Right kidney (tissue), 1 donor: ENCODE measurements around the gene CLEC16A.

ENCODE experiments used
- DNase-seq: peaks from one replicate; pipeline ENCODE4 v3.0.0-alpha.2; 2016

The CLEC16A gene

DNA sequence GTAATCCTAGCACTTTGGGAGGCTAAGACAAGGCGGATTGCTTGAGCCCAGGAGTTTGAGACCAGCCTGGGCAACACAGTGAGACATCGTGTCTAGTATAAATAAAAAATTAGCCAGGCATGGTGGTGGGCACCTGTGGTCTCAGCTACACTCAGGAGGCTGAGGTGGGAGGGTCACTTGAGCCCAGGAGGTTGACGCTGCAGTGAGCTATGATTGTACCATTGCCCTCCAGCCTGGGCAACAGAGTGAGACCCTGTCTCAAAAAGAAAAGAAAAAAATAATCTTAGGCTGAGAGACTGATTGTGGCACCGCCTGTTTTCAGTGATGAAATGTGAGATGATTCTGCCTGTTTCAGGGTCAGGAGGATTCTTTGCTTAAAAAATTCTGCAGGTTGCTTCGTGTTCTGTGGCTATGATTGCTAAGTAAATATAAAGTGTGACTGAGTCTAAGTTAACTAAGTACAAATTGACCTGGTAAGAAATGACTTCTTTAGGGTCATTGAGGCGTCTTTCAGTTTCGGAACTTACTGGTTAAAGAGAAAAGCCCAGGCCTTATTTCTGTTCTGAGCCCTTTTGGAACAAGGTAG, 183.3 kb downstream of the CLEC16A start:
- no peak for DNase-seq

DNA sequence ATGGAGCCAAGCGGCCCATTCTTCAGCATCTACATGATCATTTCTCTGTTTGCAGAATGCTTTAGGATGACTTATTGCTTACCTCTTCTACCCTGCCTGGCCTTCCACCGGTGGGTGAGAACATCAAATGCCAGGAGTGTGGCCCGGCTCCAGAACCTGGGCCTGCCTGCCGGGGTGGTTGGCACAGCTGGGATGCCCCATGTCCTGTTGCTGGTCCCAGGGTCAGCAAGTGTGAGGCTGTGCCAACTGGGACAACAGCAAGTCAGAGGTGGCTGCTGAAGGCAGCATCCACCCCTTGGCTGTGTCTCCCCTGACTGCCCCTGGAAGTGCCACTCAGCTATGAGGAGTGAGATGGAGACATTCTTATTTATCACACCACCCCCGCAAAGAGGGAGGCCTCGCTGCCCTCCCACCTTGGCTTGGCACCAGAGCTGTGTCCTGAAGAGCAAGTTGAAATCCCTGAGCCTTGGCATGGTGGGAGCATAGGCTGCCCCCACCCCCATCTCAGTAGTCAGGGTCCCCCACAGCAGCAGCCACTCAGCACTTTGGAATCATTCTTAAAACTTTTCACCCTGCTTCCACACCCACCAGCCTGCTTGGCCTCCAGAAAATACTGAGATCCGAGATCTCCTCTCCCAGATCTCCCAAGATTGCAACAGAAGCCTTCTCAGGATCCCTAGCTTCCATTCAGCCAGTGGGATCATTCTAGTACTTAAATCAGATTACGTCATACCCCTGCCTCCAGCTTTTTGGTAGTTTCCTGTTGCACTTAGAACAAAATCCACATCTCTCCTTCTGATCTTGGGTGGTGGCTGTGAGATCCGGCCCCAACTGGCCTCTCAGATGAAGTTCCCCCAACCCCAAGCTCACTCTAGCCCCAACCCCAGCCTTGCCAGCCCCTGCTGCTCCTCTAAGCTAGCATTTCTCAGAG, 184.1 kb downstream of the CLEC16A start:
- DNase-seq = peak; percentile 36

DNA sequence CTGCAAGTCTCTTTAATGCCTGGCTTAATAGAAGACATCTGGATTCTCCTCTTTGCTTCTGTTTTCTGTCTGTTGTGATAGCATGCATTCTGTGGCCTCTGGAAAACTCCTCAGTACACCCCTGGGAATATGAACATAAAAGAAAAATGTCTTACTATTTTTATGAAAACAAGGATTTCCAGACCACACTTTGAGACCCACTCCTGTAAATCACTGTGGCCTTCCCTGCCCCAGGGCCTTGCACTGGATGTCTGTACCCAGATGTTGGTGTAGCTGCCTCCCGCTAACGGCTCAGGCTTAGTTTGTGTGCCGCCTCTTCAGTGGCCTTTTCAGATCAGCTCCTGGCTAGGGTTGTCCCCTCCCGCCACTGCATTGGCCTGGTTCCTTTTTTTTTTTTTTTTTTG, 185.0 kb downstream of the CLEC16A start:
- no peak for DNase-seq

DNA sequence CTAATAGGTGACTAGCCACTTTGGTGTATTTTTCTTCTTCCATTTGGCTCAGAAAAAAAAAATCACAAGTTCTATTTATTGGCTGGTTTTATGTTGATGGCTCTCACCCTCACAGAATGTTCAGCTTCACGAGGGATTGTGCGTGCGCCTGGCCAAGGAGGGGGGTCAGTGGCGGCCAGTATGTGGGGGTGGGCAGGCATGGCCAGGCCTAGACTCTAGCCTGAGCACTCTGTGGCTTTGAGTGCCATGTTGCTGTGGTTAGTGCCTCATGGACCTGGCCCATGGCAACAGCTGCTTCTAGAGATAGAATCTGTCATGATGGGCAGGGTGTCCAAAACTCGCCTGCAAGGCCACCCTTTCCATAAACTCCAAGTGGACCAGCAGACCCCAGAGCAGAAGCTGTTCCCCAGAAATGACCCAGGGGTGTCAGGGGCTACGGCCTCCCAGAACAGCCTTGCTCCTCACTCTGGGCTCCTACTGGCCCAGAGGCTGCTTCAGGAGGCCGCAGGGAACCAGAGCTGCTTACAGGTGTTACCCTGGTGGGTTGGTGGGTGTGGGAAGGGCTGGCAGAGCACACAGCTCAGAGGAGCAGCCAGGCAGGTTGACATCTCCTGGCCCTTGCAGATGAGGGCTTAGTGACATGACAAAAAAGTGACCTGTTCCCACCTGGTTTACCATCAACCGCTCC, 186.8 kb downstream of the CLEC16A start:
- DNase-seq = no peak

DNA sequence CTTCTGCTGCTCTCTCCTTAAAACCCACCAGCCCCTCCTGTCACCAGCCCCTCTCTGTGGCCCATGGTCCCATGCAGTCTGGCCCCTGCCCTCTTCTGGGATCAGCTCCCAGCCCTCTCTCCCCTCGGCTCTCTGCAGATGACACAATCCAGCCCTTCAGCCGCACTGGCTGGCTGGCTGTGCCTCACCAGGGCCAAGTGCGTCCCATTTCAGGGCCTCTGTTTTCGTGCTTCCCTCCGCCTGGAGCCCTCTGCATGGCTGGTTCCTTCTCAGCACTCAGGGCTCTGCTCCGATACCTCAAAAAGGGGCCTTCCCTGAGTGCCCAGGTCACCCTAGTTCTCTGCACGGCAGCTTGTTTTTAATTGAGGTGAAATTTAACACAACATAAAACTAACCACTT, 187.3 kb downstream of the CLEC16A start:
- DNase-seq = peak; percentile 31

DNA sequence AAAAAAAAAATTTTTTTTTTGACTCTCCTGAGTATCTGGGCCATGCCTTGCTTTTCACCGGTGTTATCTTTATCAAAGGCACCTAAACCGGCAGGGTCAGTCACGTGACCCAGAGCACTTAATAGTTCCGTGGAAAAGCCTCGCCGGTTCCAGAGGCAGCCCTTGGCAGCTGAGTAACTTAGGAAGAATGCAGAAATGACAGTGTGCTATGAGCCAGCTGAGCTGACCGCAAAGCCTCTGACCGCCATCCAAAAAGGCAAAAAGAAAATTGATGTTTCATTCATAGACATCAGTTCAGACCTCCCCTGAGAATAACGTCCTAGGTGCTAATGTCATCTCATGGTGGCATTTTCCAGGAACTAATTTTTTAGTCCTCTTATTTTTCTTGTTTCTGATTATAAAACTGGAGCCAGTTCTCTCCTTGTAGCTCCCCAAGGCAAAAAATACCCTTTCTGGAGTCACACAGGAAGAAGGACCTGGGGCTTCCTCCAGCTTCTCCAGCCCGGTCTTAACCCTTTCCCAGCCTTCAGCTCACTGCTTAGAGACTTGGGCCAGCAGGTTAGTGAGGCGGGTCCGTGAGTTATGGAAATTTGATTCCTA, 189.1 kb downstream of the CLEC16A start:
- peak; percentile 40 for DNase-seq

DNA sequence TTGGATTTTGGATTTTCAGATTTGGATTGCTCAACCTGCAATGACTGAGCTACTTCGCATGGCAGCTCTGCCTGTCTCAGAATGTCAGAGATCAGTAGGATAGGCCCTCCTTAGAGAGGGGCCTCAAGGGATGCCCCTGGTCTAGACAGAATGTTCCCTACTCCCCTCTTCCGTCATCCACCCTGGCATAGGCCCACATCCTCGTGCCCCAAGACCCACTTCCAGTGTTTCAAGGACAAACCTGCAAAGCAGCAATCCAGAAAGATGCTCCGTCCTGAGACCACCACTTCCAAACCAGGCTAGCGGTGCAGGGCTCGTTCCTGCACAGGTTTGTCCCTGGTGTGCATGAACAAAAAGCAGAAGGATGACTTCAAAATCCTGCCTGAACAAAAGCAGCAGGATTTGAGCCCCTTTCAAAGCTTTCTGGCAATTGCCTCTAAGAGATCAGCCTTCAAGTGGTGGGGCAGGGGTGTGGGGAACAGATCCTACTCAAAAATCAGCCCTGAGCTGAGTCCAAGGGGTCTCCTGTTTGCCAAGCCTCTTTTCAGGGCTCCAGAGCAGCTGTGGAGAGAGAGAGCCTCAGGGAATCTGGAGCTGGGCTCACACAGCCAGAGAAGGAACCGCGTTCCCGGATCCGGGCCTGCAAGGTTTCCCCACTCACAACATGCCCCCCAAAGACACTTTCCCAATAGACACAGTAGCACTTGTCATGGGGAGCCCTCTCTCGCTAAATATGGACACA, 190.5 kb downstream of the CLEC16A start:
- DNase-seq = no peak

DNA sequence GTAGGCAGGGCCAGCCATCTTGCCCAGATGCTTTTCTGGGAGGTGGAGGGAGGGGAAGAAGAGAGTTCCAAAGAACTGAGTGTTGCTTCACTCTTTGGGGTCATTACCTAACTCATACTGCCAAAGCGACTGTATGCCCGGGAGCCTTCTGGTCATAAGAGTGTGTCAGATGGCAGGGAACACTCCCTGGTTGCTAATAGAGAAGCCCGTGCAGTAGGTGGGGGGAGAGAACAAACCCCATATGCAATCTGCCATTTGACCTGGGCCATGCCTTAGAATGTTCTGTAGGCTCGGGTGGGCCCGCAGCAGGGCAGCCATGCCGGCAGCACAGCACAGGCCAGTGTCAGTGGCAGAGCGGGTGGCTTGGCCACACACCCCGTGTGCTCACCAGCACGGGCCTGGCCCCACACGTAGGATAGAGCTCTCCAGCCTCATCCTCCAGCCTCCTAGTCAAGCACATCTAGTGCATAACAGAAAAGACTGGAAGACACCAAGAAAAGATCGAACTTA, 191.2 kb downstream of the CLEC16A start:
- DNase-seq = no peak

DNA sequence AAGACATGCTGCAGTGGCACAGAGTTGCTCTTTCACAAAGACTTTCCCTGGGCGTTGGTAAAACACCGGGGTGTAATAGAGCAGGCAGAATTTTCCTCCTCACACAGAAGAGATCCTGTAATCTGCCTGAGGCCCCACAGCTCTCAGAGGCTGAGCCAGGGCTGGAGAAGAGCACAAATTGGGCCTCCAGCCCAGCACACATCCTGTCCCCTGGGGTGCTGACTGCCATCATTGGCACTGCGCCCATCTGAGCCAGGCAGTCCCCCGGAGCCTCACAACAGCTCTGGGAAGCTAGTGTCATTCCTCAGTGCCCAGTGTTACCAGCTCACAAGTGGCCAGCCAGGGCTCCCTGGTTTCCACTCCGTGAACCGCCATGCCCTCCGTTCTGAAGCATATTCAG, 192.2 kb downstream of the CLEC16A start:
- DNase-seq = no peak

DNA sequence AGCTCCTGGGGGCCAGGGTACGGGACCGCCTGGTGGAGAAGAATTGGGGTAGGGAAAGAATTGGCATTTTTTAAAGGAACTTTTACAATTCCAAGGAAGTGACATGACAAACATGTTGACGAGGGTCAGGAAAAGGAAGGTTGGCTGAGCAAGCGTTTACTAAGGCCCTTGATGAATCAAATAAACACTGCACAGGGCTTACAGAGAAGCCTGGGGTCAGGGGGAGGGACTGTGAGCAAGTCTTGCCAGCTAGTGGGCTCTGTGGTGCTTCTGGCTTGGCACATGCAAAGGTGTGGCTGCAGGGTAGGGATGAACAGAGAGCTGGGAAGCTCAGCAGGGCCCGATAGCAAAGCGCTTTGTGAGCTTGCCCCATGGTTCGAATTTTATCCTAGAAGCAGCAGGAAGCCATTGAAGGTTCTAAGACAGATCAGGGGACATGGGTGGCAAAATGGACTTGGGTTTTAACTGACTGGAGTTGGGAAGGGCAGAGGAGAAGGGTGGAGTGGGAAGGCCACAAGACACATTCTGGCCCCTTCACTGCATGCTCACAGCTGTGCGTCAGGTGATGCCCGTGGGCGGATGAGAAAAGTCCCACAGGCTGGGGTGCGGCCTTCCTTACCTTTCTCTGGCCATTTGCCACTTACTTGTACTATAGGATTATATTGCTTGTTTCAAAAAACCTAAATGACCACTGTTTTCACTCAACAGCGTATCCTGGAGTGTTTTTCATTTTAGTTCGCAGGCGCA, 193.8 kb downstream of the CLEC16A start:
- no peak for DNase-seq

DNA sequence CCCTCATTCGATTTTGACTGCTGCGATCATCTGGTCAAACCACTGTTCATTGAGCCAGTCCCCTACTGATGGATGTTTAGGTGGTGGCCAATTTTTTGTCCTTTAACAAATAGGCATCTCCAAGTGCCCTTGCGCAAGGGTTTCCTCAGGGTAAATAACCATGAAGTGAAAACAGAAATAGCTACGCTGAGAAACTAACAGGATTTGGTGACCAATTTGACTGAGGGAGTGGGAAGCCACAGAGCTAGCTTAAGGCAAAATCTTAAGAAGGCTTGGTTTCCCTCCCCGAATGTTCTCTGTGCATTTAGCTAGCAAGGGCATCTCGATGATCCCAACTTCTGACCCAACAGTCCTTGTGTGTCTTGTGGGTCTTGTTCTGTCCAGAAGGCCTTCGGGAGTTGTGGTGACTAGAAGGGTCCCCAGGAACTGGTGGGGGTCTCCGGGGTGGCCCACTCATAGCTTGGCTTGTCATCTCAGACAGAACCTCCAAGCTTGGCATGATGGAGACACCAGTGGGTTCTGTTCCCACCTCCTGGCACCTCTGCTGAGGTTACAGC, 194.5 kb downstream of the CLEC16A start:
- no peak for DNase-seq

DNA sequence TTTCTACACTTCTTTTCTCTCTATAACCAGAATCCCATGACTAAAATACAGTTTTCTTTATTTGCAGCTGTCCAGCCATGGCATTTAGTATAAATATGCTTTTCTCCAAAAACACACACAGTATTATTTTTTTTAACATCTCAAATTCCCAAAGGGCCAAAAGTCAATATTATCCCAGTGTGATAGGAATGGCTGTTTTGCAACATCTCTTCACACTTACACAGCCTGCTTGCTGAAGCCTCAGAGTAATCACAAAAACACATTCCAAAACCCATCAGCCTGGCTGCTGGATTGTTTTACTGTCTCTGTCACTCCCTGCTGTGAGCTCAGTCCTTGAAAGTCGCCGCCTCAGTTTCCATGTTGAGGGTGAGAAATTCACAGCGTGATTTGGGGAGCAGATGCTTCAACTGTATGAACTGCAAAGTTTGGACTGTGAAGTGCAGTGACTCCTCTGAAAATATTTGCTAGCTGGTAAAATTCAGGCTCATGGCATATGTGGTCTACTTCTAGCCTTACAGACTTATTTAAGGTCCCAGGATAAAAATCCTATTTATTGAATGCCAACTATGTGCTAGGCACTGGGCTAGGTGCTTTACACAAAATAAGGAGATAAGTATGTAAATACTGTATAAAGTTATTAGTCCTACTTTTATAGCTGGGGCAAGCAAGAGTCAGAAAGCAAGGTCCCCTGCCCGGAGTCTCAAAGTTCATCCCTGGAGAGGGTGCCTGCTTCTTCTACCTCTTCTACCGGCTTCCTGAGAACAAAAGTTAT, 195.1 kb downstream of the CLEC16A start:
- DNase-seq = no peak

DNA sequence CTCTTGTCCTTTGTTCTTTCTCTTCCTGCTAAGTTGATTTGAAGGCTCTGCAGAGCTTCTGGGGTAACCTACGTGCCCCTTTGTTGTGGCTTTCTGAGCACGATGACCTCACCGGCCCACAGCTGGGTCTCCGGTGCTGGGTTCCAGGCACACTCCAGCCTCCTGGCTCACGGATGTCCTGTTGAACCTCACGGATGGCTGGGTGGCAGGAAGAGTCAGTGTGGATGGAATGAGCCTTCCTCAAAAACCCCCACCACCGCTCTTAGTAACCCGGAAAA, 195.7 kb downstream of the CLEC16A start:
- DNase-seq = no peak

DNA sequence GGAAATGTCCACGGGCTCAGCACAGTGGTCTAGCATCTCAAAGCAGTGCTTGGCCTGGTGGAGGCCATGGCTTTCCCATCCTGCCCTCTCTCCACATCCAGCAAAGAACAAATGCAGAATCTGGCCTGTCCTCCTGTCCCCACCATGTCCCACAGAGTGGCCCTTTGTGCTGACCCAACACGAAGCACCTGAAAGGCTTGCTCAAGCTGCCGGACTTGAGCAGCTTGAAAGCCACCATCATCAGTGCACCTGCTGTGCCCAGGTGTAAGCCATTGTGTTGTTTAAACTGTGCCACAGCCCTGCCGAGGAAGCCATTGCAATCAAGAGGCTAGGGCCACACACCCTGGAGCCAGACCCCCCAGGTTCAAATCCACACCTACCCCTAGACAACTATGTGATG, 196.1 kb downstream of the CLEC16A start:
- no peak for DNase-seq

DNA sequence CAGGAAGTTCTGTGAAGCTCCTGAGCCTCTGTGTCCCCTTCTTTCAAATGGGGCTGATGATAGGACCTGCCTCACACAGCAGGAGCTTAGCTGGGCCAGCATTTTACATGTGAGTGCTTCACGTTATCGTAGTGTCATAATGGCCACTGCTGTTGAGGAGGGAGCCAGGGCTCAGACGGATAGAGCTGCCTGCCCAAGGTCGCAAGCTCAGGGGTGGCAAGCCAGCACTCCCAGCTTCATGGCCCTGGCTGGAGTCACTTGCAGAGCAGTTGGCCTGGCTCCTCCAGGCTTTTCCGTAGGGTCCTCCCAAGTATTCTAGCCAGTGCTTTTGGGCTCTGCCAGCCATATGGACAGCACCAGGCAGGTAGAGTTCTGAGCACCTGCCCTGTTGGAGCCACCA, 196.5 kb downstream of the CLEC16A start:
- DNase-seq = no peak

DNA sequence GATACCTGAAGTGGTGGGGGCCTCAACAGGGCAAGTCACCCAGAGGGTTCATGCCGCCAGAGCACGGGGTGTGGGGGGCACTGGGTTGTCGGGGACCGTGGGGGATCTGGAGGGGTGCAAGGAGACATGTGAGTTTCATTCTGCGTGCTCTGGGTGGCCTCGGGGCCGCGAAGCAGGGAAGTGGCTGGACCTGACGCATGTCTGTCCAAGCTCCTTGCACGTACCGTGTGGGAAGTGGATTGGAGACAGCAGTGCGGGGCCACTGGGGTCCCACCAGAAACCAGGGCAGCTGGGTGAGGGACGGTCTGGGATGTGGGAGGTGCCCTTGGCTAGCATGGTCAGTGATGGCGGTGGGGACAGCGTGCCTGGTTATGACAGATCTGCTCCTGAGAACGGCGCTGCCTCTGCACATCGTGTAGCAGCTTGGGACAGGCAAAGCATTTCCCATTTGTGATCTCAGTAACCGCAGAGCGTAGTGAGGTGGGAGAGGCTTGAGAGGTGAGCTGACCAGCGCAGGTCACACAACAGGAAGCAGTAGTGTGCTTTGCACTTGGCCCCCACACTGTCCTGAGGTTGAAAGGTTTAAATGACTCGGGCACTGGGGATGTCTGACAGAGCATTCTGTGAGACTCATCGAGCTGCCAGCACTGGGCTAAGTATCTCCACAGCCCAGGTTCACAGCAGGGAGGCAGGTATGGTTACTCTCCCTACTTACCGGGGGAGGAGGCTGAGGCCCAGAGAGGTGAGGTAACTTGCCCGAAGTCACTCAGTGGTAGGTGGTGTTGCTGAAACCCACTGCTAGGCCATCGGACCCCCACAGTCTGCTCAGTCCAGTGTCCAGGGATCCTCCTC, 197.3 kb downstream of the CLEC16A start:
- DNase-seq = no peak

DNA sequence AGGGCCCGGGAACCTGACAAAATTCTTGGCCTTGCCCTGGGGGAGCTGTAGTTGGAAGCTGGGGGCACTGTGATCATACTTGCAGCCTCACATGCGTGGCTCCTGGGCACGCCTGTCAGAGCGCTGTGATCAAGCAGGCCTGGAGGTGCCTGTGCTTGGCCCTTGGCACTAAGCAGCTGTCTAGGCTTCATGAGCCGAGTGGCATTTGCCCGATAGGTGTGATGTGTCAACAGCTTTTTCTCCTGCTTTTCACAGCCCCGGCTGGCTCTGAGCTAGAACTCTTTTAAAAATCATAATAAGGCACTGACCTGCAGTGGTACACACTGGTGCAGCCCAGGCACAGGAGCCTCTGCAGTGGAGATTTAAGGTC, 197.9 kb downstream of the CLEC16A start:
- no peak for DNase-seq

DNA sequence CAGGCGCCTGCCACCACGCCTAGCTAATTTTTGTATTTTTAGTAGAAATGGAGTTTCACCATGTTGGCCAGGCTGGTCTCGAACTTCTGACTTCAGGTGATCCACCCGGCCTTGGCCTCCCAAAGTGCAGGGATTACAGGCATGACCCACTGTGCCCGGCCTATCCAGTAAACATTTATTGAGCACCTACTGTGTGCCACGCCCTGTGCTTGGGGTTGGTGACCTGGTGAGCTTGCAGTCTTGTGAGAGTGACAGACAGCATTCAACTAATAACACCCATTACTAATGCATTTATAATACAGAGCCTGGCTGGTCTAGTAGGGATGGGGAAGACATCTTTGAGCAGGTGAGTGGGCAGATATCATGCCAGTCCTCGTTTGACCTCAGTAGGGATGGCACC, 198.6 kb downstream of the CLEC16A start:
- DNase-seq = no peak

DNA sequence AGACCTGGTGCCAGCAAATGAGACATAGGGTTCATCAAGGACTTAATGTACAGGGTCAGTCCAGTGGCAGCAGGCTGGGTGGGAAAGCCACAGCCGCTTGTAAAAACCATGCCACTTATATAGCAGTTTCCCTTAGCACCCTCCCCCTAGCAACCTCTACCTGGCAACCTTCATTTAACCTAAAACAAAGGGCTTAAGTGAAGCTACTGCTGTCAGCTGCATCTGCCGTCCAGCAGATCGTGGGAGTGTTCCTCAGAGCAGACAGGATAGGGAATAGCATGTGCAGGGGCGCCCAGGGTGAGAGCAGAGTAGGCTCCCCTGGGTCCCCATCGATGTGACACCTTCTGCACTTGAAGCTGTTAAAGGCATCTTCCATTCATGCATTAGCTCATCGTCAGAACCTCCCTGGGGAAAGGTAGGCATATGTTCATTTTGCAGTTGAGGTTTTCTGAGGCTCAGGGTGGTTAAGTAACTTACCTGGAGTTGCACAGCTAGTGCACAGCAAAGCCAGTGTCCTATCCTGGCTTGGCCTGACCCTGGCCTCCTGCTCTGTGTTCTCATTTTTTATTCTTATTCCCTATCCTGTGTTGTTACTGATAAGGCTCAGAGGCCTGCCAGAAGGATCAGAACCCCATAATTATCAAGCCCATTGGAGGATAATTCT, 199.1 kb downstream of the CLEC16A start:
- no peak for DNase-seq
